CD4-positive, CD25-positive, alpha-beta regulatory T cell (primary cell): ENCODE results near the gene RALGAPB. TPM values are rescaled to one million over a fixed set of nuclear protein-coding genes. Genes with fewer than 3 reads are reported as not detected.

Experiments used
- ATAC-seq, 2 donors: fragments of 150-1000 bp; cut with Tn5 transposase; one replicate each; pipeline ENCODE4 v1.10.0; 2021; ENCODE audit warnings: low read depth in 2 of 2, moderate number of reproducible peaks in 2 of 2, moderate library complexity in 1 of 2
- DNase-seq, 3 donors: peaks; one replicate each; pipeline versions ENCODE4 v3.0.0 to v3.0.0-alpha.2; 2012 to 2022; ENCODE audit warnings: mixed read lengths in 1 of 3
- H3K27ac ChIP-seq: one replicate; pipeline ENCODE4 v1.7.0; 2013; ENCODE audit warnings: mild to moderate bottlenecking, low read length; ENCODE audit not compliant: insufficient read depth, poor library complexity, severe bottlenecking
- H3K27me3 ChIP-seq: one replicate; pipeline ENCODE4 v1.7.0; 2013; ENCODE audit warnings: low read length; ENCODE audit not compliant: control insufficient read depth, insufficient read depth
- H3K36me3 ChIP-seq: one replicate; pipeline ENCODE4 v1.7.0; 2013; ENCODE audit warnings: mild to moderate bottlenecking, low read length, moderate library complexity; ENCODE audit not compliant: control insufficient read depth, insufficient read depth
- H3K4me1 ChIP-seq: 2 replicates; pipeline ENCODE4 v1.7.0; 2013; ENCODE audit warnings: mild to moderate bottlenecking, low read length; ENCODE audit not compliant: insufficient read depth, control insufficient read depth, poor library complexity, severe bottlenecking
- H3K4me3 ChIP-seq: one replicate; pipeline ENCODE4 v1.7.0; 2013; ENCODE audit warnings: low read depth, mild to moderate bottlenecking, low read length, moderate library complexity
- H3K9me3 ChIP-seq, 2 experiments: 1 replicate in 1 of 2; 2 replicates in 1 of 2; pipeline ENCODE4 v1.7.0; 2013; ENCODE audit warnings: low read length in 2 of 2, mild to moderate bottlenecking in 1 of 2, moderate library complexity in 1 of 2; ENCODE audit not compliant: control insufficient read depth in 2 of 2
- H3K27ac Mint-ChIP-seq, 3 donors: one replicate each; pipeline ENCODE4 v1.8.0; 2020 to 2022; ENCODE audit warnings: mild to moderate bottlenecking in 3 of 3, mixed read lengths in 3 of 3, moderate library complexity in 2 of 3
- H3K27me3 Mint-ChIP-seq: one replicate; pipeline ENCODE4 v1.8.0; 2022; ENCODE audit warnings: mild to moderate bottlenecking, mixed read lengths
- H3K36me3 Mint-ChIP-seq: one replicate; pipeline ENCODE4 v1.8.0; 2020; ENCODE audit warnings: mixed read lengths
- H3K4me1 Mint-ChIP-seq, 4 donors: one replicate each; pipeline ENCODE4 v1.8.0; 2020 to 2022; ENCODE audit warnings: mixed read lengths in 4 of 4, mild to moderate bottlenecking in 1 of 4
- H3K4me3 Mint-ChIP-seq, 4 donors: one replicate each; pipeline ENCODE4 v1.8.0; 2020 to 2022; ENCODE audit warnings: mild to moderate bottlenecking in 4 of 4, mixed read lengths in 4 of 4, moderate library complexity in 3 of 4
- H3K9me3 Mint-ChIP-seq, 7 donors: one replicate each; pipeline ENCODE4 v1.8.0; 2020 to 2022; ENCODE audit warnings: mixed read lengths in 7 of 7, mild to moderate bottlenecking in 3 of 7, moderate library complexity in 2 of 7
- polyA plus RNA-seq, 4 donors: library from polyadenylated mRNA; unstranded; fragments of 300-500 nt; fragmentation: Illumina TruSeq; gene quantifications; one replicate each; pipeline ENCODE4 v1.2.3, GENCODE V29; 2021
- total RNA-seq: library from RNA; stranded (reverse); gene quantifications from one replicate; pipeline ENCODE4 v1.2.3, GENCODE V29; 2022

RALGAPB gene
- total and polyA plus RNA-seq, 5 donors from 2014 or later = 10.7 to 59.1 (median 11.1) TPM

DNA sequence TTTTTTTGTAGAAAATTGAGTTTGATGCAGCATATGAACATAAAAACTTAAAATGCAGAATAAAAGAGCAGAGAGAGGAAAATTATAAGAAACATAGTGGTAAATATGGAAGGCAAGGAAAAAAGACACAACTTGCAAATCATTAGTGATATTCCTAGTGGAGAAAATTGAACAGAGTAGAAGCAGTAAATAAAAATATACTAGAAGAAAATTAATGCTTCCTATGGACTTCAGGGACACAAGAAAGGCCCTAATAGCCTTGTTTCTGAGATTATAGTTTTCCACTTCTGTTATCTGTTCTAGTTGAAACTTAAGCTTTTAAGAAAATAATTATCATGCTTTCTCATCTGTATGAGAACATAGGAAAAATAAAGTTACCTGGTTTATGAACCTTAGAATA, 82.8 kb downstream of the RALGAPB start:
- ATAC-seq (no peak), DNase-seq (no peak)
- Histone ChIP-seq H3K27ac (no peak overlapping the region), H3K27me3 (no peaks in the 10 kb centered on the region), H3K4me1 (no peaks in the 10 kb centered on the region), H3K36me3 (peaks cover 93% of the 10 kb centered on the region), H3K4me3 (no peak overlapping the region), H3K9me3 (no peaks in the 10 kb centered on the region)
- H3K27ac Mint-ChIP-seq = no peak overlapping the region
- H3K27me3 Mint-ChIP-seq = no peaks in the 10 kb centered on the region
- H3K4me1 Mint-ChIP-seq = peaks cover 0 to 2% (median under 1%) of the 10 kb centered on the region in 4 donors
- peaks cover 0 to 2% (median 0%) of the 10 kb centered on the region in 7 donors for H3K9me3 Mint-ChIP-seq
- peaks cover 47% of the 10 kb centered on the region for H3K36me3 Mint-ChIP-seq
- H3K4me3 Mint-ChIP-seq = no peak overlapping the region

DNA sequence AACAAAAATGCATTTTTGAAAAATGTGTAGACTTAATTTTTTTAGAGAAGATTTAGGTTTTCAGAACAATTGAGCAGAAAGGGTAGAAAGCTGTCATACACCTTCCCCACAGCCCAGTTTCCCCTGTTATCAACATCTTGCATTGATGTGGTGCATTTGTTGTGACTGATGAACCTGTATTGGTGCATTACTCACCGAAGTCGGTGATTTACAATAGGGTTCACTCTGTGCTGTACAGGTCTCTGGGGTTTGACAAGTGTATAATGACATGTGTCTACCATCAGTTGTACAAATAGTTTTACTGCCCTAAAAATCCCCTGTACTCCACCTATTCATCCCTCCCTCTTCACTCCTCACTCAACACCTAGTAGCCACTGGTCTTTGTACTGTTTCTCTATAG, 84.5 kb downstream of the RALGAPB start:
- no peak for ATAC-seq
- DNase-seq = no peak
- H3K9me3 Mint-ChIP-seq = peaks cover 0 to 2% (median 0%) of the 10 kb centered on the region in 7 donors
- peak overlapping the region in 2 of 3 donors; percentile 10 to 23 for H3K27ac Mint-ChIP-seq
- no peaks in the 10 kb centered on the region for H3K27me3 Mint-ChIP-seq
- Histone ChIP-seq H3K4me1 (no peaks in the 10 kb centered on the region), H3K36me3 (peaks cover 83% of the 10 kb centered on the region), H3K27ac (no peak overlapping the region), H3K27me3 (no peaks in the 10 kb centered on the region), H3K9me3 (no peaks in the 10 kb centered on the region), H3K4me3 (no peak overlapping the region)
- no peak overlapping the region for H3K4me3 Mint-ChIP-seq
- H3K4me1 Mint-ChIP-seq = peaks cover 0 to 4% (median 1%) of the 10 kb centered on the region in 4 donors
- H3K36me3 Mint-ChIP-seq = peaks cover 54% of the 10 kb centered on the region

DNA sequence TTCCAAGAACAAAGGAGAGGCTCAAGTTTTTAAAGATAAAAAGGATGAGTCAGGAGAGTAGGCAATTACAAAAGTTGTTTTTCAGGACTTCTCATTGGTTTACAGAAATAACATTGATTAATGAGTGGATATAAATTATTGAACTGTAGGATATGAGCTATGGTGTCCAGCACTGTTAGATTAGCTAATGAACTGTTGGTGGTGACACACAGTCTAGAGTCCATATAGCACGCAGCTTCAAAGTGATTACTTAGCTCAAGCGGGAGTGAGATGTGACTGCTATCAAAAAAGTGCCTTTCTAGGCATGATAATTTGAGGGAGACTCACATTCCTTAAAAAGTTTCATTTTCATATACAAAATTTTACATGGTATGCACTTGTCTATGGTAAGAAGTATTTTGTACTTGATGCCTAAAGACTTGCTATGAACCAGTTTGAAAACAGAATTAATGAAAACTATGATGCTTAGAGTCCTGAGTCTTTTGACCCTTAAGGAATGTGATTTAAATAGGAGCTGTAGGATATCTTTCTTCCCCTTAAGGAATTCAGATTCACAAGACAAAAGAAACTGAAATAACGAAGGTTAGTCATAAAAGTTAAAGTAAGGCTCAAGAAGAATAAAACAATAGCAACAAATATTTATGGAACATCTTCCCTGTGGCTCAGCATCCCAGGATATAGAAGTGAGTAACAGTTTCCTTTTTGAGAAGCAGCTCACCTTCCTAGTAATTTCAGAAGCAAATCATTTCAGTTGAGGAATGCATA, 86.1 kb downstream of the RALGAPB start:
- Histone ChIP-seq H3K27ac (no peak overlapping the region), H3K27me3 (no peaks in the 10 kb centered on the region), H3K9me3 (no peaks in the 10 kb centered on the region), H3K36me3 (peaks cover 83% of the 10 kb centered on the region), H3K4me1 (no peaks in the 10 kb centered on the region), H3K4me3 (no peak overlapping the region)
- ATAC-seq = no peak
- DNase-seq = no peak
- H3K27ac Mint-ChIP-seq = peak overlapping the region in 1 of 3 donors; percentile 7
- peaks cover 62% of the 10 kb centered on the region for H3K36me3 Mint-ChIP-seq
- H3K27me3 Mint-ChIP-seq = no peaks in the 10 kb centered on the region
- H3K9me3 Mint-ChIP-seq = peaks cover 0 to 2% (median 0%) of the 10 kb centered on the region in 7 donors
- H3K4me1 Mint-ChIP-seq = peaks cover 0 to 4% (median 1%) of the 10 kb centered on the region in 4 donors
- H3K4me3 Mint-ChIP-seq = no peak overlapping the region

DNA sequence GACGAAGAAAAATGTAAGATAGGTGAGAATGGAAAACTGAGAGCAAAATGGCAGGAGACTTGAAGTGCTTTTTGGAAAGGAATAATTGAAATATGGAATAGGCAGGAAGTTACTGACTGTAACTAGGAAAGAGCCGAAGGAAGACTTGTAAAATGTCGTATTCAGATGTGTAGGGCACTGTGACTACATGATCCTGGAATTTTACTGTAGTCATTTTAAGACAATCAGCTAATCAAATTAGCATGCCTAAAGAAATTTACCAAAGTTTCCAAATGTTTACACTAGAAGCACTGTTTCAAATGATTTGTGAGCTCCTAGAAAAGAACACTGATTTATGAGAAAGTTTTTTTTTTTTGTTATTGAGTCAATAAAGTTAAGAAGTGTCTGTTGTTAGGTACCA, 87.1 kb downstream of the RALGAPB start:
- Mint-ChIP-seq H3K36me3 (peaks cover 58% of the 10 kb centered on the region), H3K9me3 (peaks cover 0 to 2% (median 0%) of the 10 kb centered on the region in 7 donors), H3K27me3 (no peaks in the 10 kb centered on the region), H3K4me3 (no peak overlapping the region), H3K27ac (peak overlapping the region in 1 of 3 donors; percentile 22), H3K4me1 (peaks cover 0 to 4% (median 3%) of the 10 kb centered on the region in 4 donors)
- Histone ChIP-seq H3K4me3 (no peak overlapping the region), H3K4me1 (no peaks in the 10 kb centered on the region), H3K36me3 (peaks cover 83% of the 10 kb centered on the region), H3K27me3 (no peaks in the 10 kb centered on the region), H3K27ac (no peak overlapping the region), H3K9me3 (no peaks in the 10 kb centered on the region)
- DNase-seq (no peak), ATAC-seq (no peak)

DNA sequence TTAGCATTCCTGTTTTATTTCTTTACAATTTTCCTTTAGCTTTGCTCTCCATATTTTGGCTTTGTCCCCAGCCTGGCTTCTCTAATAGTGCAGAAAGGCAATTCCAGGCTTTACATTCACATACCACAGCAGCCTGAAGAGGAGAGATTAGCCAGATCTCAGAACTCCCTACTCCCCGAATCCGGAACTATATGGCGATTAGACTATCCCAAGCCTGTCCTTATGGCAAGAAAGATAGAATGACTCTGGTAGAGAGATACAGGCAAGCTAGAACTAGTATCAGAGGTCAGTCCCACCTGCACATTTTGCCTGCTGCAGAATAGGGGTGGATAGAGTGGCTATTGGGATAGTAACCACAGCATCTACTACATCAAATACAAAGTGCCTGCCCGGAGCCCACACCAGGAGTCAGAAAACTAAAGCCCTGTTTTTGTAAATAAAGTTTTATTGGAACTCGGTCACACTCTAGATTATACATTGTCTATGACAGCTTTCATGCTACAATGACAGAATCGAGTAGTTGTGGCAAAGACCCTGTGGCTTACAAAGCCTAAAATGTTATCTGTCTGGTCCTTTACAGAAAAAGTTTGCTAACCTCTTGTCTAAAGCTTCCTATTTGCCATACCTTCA, 91.3 kb downstream of the RALGAPB start:
- H3K36me3 Mint-ChIP-seq = peaks cover 54% of the 10 kb centered on the region
- no peak overlapping the region for H3K27ac ChIP-seq
- ATAC-seq (no peak), DNase-seq (no peak)
- H3K9me3 Mint-ChIP-seq = peaks cover 0 to 2% (median 0%) of the 10 kb centered on the region in 7 donors
- H3K4me3 ChIP-seq = no peak overlapping the region
- no peaks in the 10 kb centered on the region for H3K4me1 ChIP-seq
- H3K4me1 Mint-ChIP-seq = peaks cover 0 to 4% (median 2%) of the 10 kb centered on the region in 4 donors
- H3K27ac Mint-ChIP-seq = no peak overlapping the region
- no peak overlapping the region for H3K4me3 Mint-ChIP-seq
- no peaks in the 10 kb centered on the region for H3K27me3 Mint-ChIP-seq
- H3K36me3 ChIP-seq = peaks cover 85% of the 10 kb centered on the region
- H3K9me3 ChIP-seq = no peaks in the 10 kb centered on the region
- no peaks in the 10 kb centered on the region for H3K27me3 ChIP-seq

DNA sequence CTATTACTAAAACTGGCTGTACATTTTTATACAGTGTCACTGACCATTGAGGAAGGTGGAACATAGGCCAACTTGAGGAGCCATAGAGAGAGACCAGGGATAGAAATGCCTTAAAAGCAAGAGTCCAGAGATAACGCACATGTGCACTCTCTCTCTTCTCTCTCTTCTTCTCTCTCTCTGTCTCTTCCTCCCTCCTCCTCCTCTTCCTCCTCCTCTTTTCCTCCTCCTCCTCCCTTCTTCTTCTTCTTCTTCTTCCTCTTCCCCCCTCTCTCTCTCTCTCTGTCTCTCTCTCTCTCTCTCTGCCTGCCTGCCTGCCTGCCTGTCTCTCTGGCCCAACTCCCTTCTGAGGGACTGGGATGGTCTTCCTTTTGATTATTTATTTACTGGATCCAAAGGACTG, 92.0 kb downstream of the RALGAPB start:
- H3K27me3 ChIP-seq = no peaks in the 10 kb centered on the region
- ATAC-seq (no peak), DNase-seq (no peak)
- no peak overlapping the region for H3K27ac ChIP-seq
- Mint-ChIP-seq H3K36me3 (peaks cover 55% of the 10 kb centered on the region), H3K4me3 (no peak overlapping the region), H3K9me3 (no peaks in the 10 kb centered on the region), H3K27me3 (no peaks in the 10 kb centered on the region), H3K27ac (peak overlapping the region in 1 of 3 donors; percentile 1), H3K4me1 (peaks cover 0 to 4% (median 2%) of the 10 kb centered on the region in 4 donors)
- peaks cover 86% of the 10 kb centered on the region for H3K36me3 ChIP-seq
- H3K4me3 ChIP-seq = no peak overlapping the region
- H3K4me1 ChIP-seq = no peaks in the 10 kb centered on the region
- no peaks in the 10 kb centered on the region for H3K9me3 ChIP-seq

DNA sequence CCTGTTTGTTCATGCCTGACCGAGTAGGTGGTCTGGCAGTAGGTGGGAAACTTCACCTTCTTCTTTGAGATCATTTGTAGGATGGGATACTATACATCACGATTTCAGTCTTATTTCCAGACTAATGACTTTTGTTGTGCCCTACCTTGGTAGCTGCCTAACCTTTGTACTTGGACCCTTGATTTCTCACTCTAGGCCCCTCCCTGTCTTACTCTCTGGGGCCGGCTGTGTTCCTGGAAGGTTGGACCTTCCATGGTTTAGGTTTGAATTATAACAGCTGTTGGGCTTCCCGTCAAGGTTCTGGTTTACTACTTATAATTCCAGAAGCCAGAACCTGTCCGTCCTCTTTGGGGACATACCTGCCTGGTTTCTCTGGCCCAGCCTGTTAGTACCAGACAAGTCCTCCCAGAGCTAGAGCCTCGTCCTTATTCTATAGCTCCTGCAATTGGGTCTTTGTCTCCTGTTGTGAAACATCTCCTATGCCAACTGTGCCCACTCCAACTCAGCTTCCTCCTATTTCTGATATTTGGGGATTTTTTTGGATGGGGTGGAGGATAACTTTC, 93.5 kb downstream of the RALGAPB start:
- Histone ChIP-seq H3K27ac (no peak overlapping the region), H3K4me3 (no peak overlapping the region), H3K36me3 (peaks cover 91% of the 10 kb centered on the region), H3K9me3 (no peaks in the 10 kb centered on the region), H3K4me1 (no peaks in the 10 kb centered on the region), H3K27me3 (no peaks in the 10 kb centered on the region)
- H3K4me3 Mint-ChIP-seq = no peak overlapping the region
- ATAC-seq (no peak), DNase-seq (no peak)
- H3K4me1 Mint-ChIP-seq = peaks cover 0 to 4% (median 2%) of the 10 kb centered on the region in 4 donors
- no peaks in the 10 kb centered on the region for H3K27me3 Mint-ChIP-seq
- H3K36me3 Mint-ChIP-seq = peaks cover 52% of the 10 kb centered on the region
- peak overlapping the region in 1 of 3 donors; percentile 43 for H3K27ac Mint-ChIP-seq
- no peaks in the 10 kb centered on the region for H3K9me3 Mint-ChIP-seq
